SK-N-MC (cell line): ENCODE data around the gene PPP1R1B.

Experiments used
- FOXP2 ChIP-seq: optimal IDR thresholded peaks from 2 replicates; pipeline ENCODE3; 2011; ENCODE audit warnings: mild to moderate bottlenecking, moderate library complexity; ENCODE audit not compliant: insufficient read depth; ENCODE audit errors: extremely low read length, control extremely low read depth
- POLR2AphosphoS5 ChIP-seq: IDR thresholded peaks from 2 replicates; pipeline ENCODE4 v1.6.1; 2012; ENCODE audit warnings: mild to moderate bottlenecking, low read depth, low read length, borderline replicate concordance

DNA sequence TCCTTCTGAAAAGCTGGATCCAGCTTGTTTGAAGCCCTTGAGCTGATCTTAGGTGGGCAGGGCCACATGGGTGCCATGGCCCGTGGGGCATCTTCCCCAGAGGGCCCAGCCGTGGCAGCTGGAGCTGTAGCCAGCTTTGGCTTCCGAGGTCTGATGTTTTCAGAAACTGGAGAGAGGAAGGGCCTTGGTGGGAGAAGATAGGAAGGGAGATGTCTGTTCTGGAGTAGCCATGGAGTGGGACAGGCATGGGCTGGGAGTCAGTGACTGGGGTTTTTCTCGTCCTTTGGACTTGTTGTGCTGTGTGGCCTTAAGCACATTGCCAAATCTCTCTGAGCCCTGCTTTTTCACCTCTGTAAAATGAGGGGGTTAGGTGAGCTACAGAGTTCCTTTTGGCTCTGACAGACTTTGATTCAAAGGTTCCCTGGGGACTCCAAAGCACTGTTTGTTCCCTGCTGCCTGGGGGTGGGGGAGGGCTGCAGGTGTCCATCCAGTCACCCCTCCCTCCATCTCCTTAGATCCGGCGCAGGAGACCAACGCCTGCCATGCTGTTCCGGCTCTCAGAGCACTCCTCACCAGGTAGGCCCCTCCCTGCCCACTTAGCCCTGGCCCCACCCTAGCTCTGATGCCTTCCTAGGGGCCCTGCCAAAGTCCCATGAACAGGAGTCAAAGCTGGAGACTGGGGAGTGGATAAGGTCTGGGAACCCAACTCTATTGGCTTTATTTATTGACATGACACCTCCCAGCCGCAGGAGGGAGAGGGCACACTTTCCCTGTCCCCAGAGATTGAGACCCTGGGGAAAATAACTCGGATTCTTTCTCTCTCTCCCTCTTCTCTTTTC, 2.1 kb downstream of the PPP1R1B start:
- no peak for TF ChIP-seq POLR2AphosphoS5
- no peak for TF ChIP-seq FOXP2
